SK-N-SH (cell line): ENCODE measurements around the gene RASGRF2.

ENCODE experiments used
- CTCF ChIP-seq: fragments of 200-600 bp; sonication (generic); IDR thresholded peaks from 2 replicates; pipeline ENCODE4 v1.6.1; 2017; ENCODE audit warnings: antibody characterized with exemption, mild to moderate bottlenecking, moderate library complexity
- EP300 ChIP-seq, 2 experiments: IDR thresholded peaks; 2 replicates each; pipeline versions ENCODE4 v1.4.0 to v1.6.1; 2012; ENCODE audit warnings: borderline replicate concordance in 1 of 2, low read depth in 1 of 2, low read length in 1 of 2
- FOXJ3 ChIP-seq: sonication (generic); formaldehyde crosslinking; IDR thresholded peaks from 2 replicates; pipeline ENCODE4 v1.5.1; 2020; ENCODE audit warnings: mild to moderate bottlenecking, missing genetic modification reagents
- FOXM1 ChIP-seq: IDR thresholded peaks from 2 replicates; pipeline ENCODE4 v1.4.0; 2012; ENCODE audit warnings: low read depth, mild to moderate bottlenecking
- MEF2A ChIP-seq: IDR thresholded peaks from 2 replicates; pipeline ENCODE4 v1.4.0; 2012; ENCODE audit warnings: low read depth, borderline replicate concordance
- NRF1 ChIP-seq: IDR thresholded peaks from 2 replicates; pipeline ENCODE4 v1.6.1; 2012; ENCODE audit warnings: low read depth, mild to moderate bottlenecking, low read length
- PBX3 ChIP-seq: IDR thresholded peaks from 2 replicates; pipeline ENCODE4; 2012
- POLR2AphosphoS5 ChIP-seq: IDR thresholded peaks from 2 replicates; pipeline ENCODE4 v1.6.1; 2012; ENCODE audit warnings: low read depth, low read length
- RAD21 ChIP-seq: IDR thresholded peaks from 2 replicates; pipeline ENCODE4 v1.6.1; 2012; ENCODE audit warnings: mild to moderate bottlenecking, low read length
- SMC3 ChIP-seq: IDR thresholded peaks from 2 replicates; pipeline ENCODE4 v1.6.1; 2012; ENCODE audit warnings: low read depth, low read length, improper control_type of control experiment
- TAF1 ChIP-seq: IDR thresholded peaks from 2 replicates; pipeline ENCODE4 v1.6.1; 2012; ENCODE audit warnings: low read depth, mild to moderate bottlenecking, low read length, moderate library complexity, borderline replicate concordance
- TCF12 ChIP-seq: IDR thresholded peaks from 2 replicates; pipeline ENCODE4 v1.4.0; 2012

- TF ChIP-seq RAD21 (no peak), CTCF (no peak), SMC3 (no peak), TCF12 (no peak), NRF1 (no peak), PBX3 (no peak), POLR2AphosphoS5 (no peak), MEF2A (no peak), TAF1 (no peak), FOXJ3 (CRISPR knock-in tag) (no peak), EP300 (IDR thresholded peaks at IDR 0.05; ENCODE audit: borderline replicate concordance in 1 of 2, low read depth in 1 of 2, low read length in 1 of 2) (no peak), FOXM1 (no peak)
Observed at GRCh38 chr5:81254886-81255559, 294.9 kb downstream of the RASGRF2 start.
